Measurements from ENCODE around the gene LMBRD2.

- no peak for TF ChIP-seq CTCF (IDR thresholded peaks at IDR 0.05)
- no peak for TF ChIP-seq POLR2A (IDR thresholded peaks at IDR 0.05)
- no peak for TF ChIP-seq POLR2AphosphoS5 (IDR thresholded peaks at IDR 0.05)
Measured at GRCh38 chr5:36173426-36173825, 21.7 kb upstream of the LMBRD2 start.
